Breast epithelium (tissue), 4 donors: ENCODE data around the gene DGKE. TPM values are rescaled to one million over a fixed set of nuclear protein-coding genes. Genes with fewer than 3 reads are reported as not detected.

Experiments used
- DNase-seq, 2 donors: peaks; one replicate each; pipeline ENCODE4 v3.0.0-alpha.2; 2019; ENCODE audit warnings: low spot score in 2 of 2
- H3K27ac ChIP-seq, 2 donors: fragments of 200-600 bp; sonication (generic) in 1 of 2; one replicate each; pipeline ENCODE4 v1.5.1; 2016 to 2019; ENCODE audit warnings: mild to moderate bottlenecking in 1 of 2
- H3K27me3 ChIP-seq, 2 donors: fragments of 200-600 bp; sonication (generic) in 1 of 2; one replicate each; pipeline versions ENCODE4 v1.5.1 to v1.6.0; 2017 to 2019; ENCODE audit warnings: control low read depth in 1 of 2, mild to moderate bottlenecking in 1 of 2
- H3K36me3 ChIP-seq: fragments of 200-600 bp; one replicate; pipeline ENCODE4 v1.5.1; 2019
- H3K4me1 ChIP-seq, 2 donors: fragments of 200-600 bp; sonication (generic); one replicate each; pipeline ENCODE4 v1.5.1; 2016 to 2019; ENCODE audit warnings: control low read depth in 1 of 2
- H3K4me3 ChIP-seq, 3 donors: fragments of 200-600 bp; sonication (generic); 1 replicate in 2 of 3; 2 replicates in 1 of 3; pipeline ENCODE4 v1.5.1; 2016 to 2019; ENCODE audit warnings: mild to moderate bottlenecking in 3 of 3, moderate library complexity in 2 of 3
- H3K9me3 ChIP-seq, 2 donors: fragments of 200-600 bp; sonication (generic) in 1 of 2; one replicate each; pipeline ENCODE4 v1.5.1; 2016 to 2019; ENCODE audit warnings: control low read depth in 1 of 2
- CTCF ChIP-seq, 3 donors: fragments of 450-650 bp; IDR thresholded peaks; one replicate each; pipeline ENCODE4 v1.5.1; 2016 to 2017; ENCODE audit warnings: antibody characterized with exemption in 3 of 3, mild to moderate bottlenecking in 3 of 3, moderate library complexity in 3 of 3
- POLR2A ChIP-seq: fragments of 450-650 bp; IDR thresholded peaks from one replicate; pipeline ENCODE4 v1.6.1; 2016; ENCODE audit warnings: antibody characterized with exemption, mild to moderate bottlenecking, moderate library complexity
- POLR2AphosphoS5 ChIP-seq, 3 donors: sonication (generic); formaldehyde crosslinking; IDR thresholded peaks; one replicate each; pipeline ENCODE4 v1.6.1; 2017; ENCODE audit warnings: antibody characterized with exemption in 3 of 3
- intact Hi-C: fragments of 100-400 bp; cut with DNase I; formaldehyde crosslinking; loops from one replicate; pipeline ENCODE4 v1.15.1; 2023; ENCODE audit warnings: low total_unique reads
- total RNA-seq, 3 donors: library from RNA; depleted of rRNA; stranded (reverse); fragments of >200 nt; gene quantifications; one replicate each; pipeline ENCODE4 v1.1.0, GENCODE V29; 2016

Gene DGKE
- total RNA-seq, 3 donors from 2014 or later = 7.0 to 13.8 (median 11.9) TPM

- no peaks in the 10 kb centered on the region for H3K9me3 ChIP-seq
- H3K4me3 ChIP-seq = no peak overlapping the region
- H3K27me3 ChIP-seq = no peaks in the 10 kb centered on the region
- H3K4me1 ChIP-seq = no peaks in the 10 kb centered on the region
- H3K36me3 ChIP-seq = no peaks in the 10 kb centered on the region
- H3K27ac ChIP-seq = no peak overlapping the region
- DNase-seq = no peak
- TF ChIP-seq POLR2AphosphoS5 (IDR thresholded peaks at IDR 0.05) (no peak), POLR2A (no peak), CTCF (IDR thresholded peaks at IDR 0.05) (no peak)
- intact Hi-C loops = no loop called here
Measured at GRCh38 chr17:56801459-56802178, 32.3 kb upstream of the DGKE start.

- no peak for DNase-seq
- no peak overlapping the region for H3K4me3 ChIP-seq
- no peaks in the 10 kb centered on the region for H3K36me3 ChIP-seq
- intact Hi-C loops = no loop called here
- no peaks in the 10 kb centered on the region for H3K9me3 ChIP-seq
- H3K4me1 ChIP-seq = no peaks in the 10 kb centered on the region
- no peaks in the 10 kb centered on the region for H3K27me3 ChIP-seq
- TF ChIP-seq POLR2AphosphoS5 (IDR thresholded peaks at IDR 0.05) (no peak), CTCF (IDR thresholded peaks at IDR 0.05) (no peak), POLR2A (no peak)
- H3K27ac ChIP-seq = no peak overlapping the region
Measured at GRCh38 chr17:56803071-56803470, 30.9 kb upstream of the DGKE start.

GRCh38 chr17:56804454-56804853 is 29.5 kb upstream of the DGKE start:
- Histone ChIP-seq H3K27ac (no peak overlapping the region), H3K9me3 (no peaks in the 10 kb centered on the region), H3K4me1 (no peaks in the 10 kb centered on the region), H3K27me3 (no peaks in the 10 kb centered on the region), H3K4me3 (no peak overlapping the region), H3K36me3 (no peaks in the 10 kb centered on the region)
- TF ChIP-seq POLR2A = no peak
- TF ChIP-seq CTCF (IDR thresholded peaks at IDR 0.05) = no peak
- no peak for TF ChIP-seq POLR2AphosphoS5 (IDR thresholded peaks at IDR 0.05)
- DNase-seq = no peak
- intact Hi-C loops = no loop called here

GRCh38 chr17:56806949-56807348 is 27.0 kb upstream of the DGKE start:
- no peaks in the 10 kb centered on the region for H3K27me3 ChIP-seq
- TF ChIP-seq CTCF (IDR thresholded peaks at IDR 0.05) (no peak), POLR2AphosphoS5 (IDR thresholded peaks at IDR 0.05) (no peak), POLR2A (no peak)
- intact Hi-C loops = no loop called here
- H3K4me3 ChIP-seq = no peak overlapping the region
- H3K36me3 ChIP-seq = no peaks in the 10 kb centered on the region
- no peaks in the 10 kb centered on the region for H3K4me1 ChIP-seq
- H3K27ac ChIP-seq = no peak overlapping the region
- DNase-seq = no peak
- H3K9me3 ChIP-seq = no peaks in the 10 kb centered on the region

- Histone ChIP-seq H3K27ac (peak overlapping the region in 1 of 2 donors; percentile 31), H3K27me3 (no peaks in the 10 kb centered on the region), H3K4me3 (no peak overlapping the region), H3K36me3 (no peaks in the 10 kb centered on the region), H3K4me1 (no peaks in the 10 kb centered on the region), H3K9me3 (no peaks in the 10 kb centered on the region)
- no peak for DNase-seq
- intact Hi-C loops = no loop called here
- TF ChIP-seq CTCF (IDR thresholded peaks at IDR 0.05) = no peak
- no peak for TF ChIP-seq POLR2A
- no peak for TF ChIP-seq POLR2AphosphoS5 (IDR thresholded peaks at IDR 0.05)
Measured at GRCh38 chr17:56807723-56808122, 26.2 kb upstream of the DGKE start.
